ENCODE data around the gene SPDYC. TPM values are rescaled to one million over a fixed set of nuclear protein-coding genes. Genes with fewer than 3 reads are reported as not detected.

Gene SPDYC
- total RNA-seq, 1 donor from 2014 or later = not detected

- no peaks in the 10 kb centered on the region for H3K9me3 ChIP-seq
- no peak for TF ChIP-seq CTCF (IDR thresholded peaks at IDR 0.05)
- peaks cover 80% of the 10 kb centered on the region for H3K36me3 ChIP-seq
- H3K27me3 ChIP-seq = no peaks in the 10 kb centered on the region
- intact Hi-C loops (cut with DNase I) = no loop called here
- ATAC-seq = no peak
- H3K4me1 ChIP-seq = peaks cover 17% of the 10 kb centered on the region
- no peak overlapping the region for H3K27ac ChIP-seq
- DNase-seq = peak; percentile 52
- H3K4me3 ChIP-seq = no peak overlapping the region
These were observed 40.2 kb upstream of the SPDYC start for GRCh38 chr11:65129649-65130441.

DNA sequence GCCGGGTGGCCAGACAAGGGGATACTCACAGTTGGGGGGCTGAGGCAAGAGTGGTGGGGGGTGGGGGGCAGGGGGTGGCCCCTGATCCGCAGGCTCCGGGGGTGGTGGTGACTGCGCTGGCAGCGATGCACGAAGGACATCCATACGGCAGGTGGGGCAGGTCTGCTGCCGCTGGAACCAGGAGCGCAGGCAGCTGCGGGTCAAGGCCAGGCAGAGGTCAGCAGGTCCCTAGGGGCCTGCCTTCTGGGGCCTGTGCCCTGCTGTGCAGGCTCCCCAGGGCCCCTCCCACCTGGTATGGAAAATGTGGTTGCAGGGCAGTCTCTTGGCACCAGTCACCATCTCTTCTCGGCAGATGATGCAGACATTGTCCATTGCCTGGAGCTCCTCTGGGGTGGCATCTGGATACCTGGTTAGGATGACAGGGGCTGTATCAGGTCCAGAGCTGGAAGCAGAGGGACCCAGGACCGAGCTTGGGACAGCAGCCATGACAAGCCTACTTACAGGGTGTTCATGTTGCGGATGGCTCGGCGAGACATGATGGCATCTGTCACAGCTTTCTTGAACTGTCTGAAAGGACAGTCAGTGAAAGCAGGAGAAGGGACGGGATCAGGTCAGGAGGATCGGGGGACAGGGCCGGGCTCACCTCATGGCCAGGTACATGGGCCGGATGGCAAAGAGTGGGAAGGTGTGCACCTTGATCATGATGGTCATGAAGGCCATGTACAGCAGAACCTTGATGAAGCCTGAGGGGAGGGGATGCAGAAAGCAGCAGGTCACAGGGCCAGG lies 39.2 kb upstream of the SPDYC start:
- no peak for TF ChIP-seq CTCF (IDR thresholded peaks at IDR 0.05)
- H3K4me3 ChIP-seq = no peak overlapping the region
- no peaks in the 10 kb centered on the region for H3K9me3 ChIP-seq
- H3K27me3 ChIP-seq = no peaks in the 10 kb centered on the region
- no peak for ATAC-seq
- DNase-seq = peak; percentile 52
- intact Hi-C loops (cut with DNase I) = no loop called here
- peaks cover 70% of the 10 kb centered on the region for H3K36me3 ChIP-seq
- peaks cover 22% of the 10 kb centered on the region for H3K4me1 ChIP-seq
- H3K27ac ChIP-seq = no peak overlapping the region

GRCh38 chr11:65131417-65131776 lies 38.6 kb upstream of the SPDYC start:
- ATAC-seq = no peak
- no peak for TF ChIP-seq CTCF (IDR thresholded peaks at IDR 0.05)
- Histone ChIP-seq H3K4me1 (peaks cover 24% of the 10 kb centered on the region), H3K27me3 (no peaks in the 10 kb centered on the region), H3K36me3 (peaks cover 65% of the 10 kb centered on the region), H3K27ac (no peak overlapping the region), H3K4me3 (no peak overlapping the region), H3K9me3 (no peaks in the 10 kb centered on the region)
- DNase-seq = no peak
- intact Hi-C loops (cut with DNase I) = no loop called here

GRCh38 chr11:65131895-65132237 lies 38.2 kb upstream of the SPDYC start:
- intact Hi-C loops (cut with DNase I) = no loop called here
- H3K9me3 ChIP-seq = no peaks in the 10 kb centered on the region
- TF ChIP-seq CTCF (IDR thresholded peaks at IDR 0.05) = no peak
- peaks cover 24% of the 10 kb centered on the region for H3K4me1 ChIP-seq
- no peak overlapping the region for H3K4me3 ChIP-seq
- ATAC-seq (no peak), DNase-seq (no peak)
- no peaks in the 10 kb centered on the region for H3K27me3 ChIP-seq
- no peak overlapping the region for H3K27ac ChIP-seq
- peaks cover 60% of the 10 kb centered on the region for H3K36me3 ChIP-seq

DNA sequence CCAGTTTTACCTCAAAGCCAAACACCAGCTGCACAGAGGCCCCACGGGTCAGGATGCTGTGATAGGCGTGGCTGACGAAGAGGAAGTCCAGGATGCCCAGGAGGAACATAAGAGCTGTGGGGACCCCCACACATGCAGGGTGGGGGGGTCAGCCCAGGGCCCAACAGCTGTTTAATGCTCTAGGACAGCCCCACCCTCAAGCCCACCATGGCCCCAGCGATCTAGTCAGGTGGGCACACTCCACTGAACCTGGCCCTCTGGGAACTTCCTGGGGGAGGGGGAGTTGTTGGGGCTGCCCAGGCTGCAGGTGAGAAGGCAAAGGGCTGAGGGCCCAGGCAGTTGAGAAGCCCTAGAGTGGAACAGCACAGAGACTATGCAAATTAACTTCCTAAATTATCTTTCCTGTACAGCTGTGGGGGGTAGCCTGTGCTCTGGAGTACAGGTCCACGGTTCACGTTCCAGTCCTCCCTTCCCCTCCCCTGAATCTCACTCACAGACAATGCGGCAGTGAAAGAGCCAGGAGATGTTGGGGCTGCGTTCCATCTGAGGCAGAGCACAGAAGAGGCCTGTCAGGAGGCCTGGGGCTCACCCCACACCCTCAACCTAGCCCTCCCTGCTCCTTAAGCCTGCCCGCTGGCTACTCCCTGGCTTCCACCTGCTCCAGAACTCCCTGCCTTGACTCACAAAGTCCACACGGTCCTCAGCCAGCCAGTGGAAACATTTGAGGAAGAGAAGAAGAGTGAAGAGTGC lies 37.6 kb upstream of the SPDYC start:
- Histone ChIP-seq H3K36me3 (peaks cover 54% of the 10 kb centered on the region), H3K9me3 (no peaks in the 10 kb centered on the region), H3K27ac (peak overlapping the region; percentile 1), H3K27me3 (no peaks in the 10 kb centered on the region), H3K4me1 (peaks cover 24% of the 10 kb centered on the region), H3K4me3 (peak overlapping the region; percentile 95)
- DNase-seq (no peak), ATAC-seq (no peak)
- TF ChIP-seq CTCF (IDR thresholded peaks at IDR 0.05) = no peak
- intact Hi-C loops (cut with DNase I) = no loop called here

All from upper lobe of right lung (tissue), 1 donor.